ENCODE measurements around the gene SELENOS. TPM values are rescaled to one million over a fixed set of nuclear protein-coding genes. Genes with fewer than 3 reads are reported as not detected.

The SELENOS gene
- total RNA-seq, 1 experiment from 2014 or later = 145 TPM

DNA sequence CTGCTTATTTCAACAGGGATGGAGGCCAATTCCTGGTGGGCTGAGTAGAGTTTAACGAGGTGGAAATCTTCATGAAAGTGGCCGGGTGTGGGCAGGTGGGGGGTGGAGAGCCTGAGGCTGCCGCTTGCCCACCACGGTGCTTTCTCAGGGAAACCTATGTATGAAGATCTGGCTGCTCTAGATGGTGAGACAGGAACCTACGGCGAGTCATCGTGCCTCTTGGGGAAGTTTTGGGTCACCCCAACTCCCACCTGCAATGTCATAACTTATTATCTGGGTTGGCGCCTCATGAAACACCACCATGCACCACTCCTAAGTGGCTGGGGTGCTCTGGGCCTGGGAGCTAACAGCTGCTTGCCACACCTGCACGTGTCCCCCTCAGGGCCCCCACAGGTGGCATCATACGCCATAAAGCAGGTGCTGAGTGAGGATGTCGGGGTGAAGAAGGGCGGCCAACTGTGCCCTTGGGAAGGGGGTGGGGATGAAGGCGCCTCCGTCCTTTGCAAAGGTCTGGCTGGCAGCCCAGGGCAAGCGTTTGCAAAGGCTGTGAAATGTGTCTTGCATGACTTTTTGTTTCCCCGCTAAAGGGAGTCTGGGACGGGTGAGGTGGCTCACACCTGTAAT is 45.7 kb upstream of the SELENOS start:
- no peak overlapping the region for H3K4me3 Mint-ChIP-seq (ENCODE audit: unreplicated experiment)

DNA sequence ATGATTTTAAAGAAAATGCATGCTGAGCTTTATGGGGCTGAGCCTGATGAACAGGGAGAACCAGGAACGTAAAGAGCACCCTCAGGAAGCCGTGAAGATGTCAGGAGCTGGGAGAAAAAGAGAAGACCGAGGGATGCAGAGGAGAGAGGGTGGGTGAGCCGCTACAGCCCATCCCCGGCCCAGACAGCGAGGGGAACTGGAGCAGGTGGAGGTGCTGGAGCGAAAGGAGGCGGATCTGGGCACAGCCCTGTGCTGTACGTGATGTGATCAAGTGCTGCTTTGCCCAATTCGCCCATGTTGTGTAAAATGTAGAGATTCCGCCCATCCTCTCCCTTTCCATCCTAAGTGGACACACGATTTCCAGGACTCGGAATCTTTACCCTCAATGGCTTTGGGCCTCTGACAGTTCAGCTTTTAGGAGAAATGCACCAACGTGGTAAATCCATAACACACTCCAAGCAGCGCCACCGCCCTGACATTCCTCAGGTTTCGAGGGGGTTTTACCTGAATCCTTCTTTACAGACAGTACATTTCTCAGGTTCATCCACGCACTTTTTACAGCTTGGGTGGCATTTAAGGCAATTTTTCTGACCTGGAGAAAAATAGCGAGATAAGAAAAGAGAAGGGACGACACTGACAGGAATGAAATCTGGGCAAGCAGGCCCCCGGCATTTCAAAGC is 44.9 kb upstream of the SELENOS start:
- intact Hi-C loops (cut with micrococcal nuclease) = no loop called here
- TF ChIP-seq, protein P1, sequence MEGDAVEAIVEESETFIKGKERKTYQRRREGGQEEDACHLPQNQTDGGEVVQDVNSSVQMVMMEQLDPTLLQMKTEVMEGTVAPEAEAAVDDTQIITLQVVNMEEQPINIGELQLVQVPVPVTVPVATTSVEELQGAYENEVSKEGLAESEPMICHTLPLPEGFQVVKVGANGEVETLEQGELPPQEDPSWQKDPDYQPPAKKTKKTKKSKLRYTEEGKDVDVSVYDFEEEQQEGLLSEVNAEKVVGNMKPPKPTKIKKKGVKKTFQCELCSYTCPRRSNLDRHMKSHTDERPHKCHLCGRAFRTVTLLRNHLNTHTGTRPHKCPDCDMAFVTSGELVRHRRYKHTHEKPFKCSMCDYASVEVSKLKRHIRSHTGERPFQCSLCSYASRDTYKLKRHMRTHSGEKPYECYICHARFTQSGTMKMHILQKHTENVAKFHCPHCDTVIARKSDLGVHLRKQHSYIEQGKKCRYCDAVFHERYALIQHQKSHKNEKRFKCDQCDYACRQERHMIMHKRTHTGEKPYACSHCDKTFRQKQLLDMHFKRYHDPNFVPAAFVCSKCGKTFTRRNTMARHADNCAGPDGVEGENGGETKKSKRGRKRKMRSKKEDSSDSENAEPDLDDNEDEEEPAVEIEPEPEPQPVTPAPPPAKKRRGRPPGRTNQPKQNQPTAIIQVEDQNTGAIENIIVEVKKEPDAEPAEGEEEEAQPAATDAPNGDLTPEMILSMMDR (IDR thresholded peaks at IDR 0.05; ENCODE audit: unreplicated experiment) = no peak
- Mint-ChIP-seq H3K4me1 (ENCODE audit: insufficient read depth, unreplicated experiment) (peaks cover 14% of the 10 kb centered on the region), H3K4me3 (ENCODE audit: unreplicated experiment) (no peak overlapping the region), H3K27me3 (ENCODE audit: insufficient read depth, unreplicated experiment) (no peaks in the 10 kb centered on the region), H3K27ac (ENCODE audit: low read depth, unreplicated experiment) (no peak overlapping the region), H3K36me3 (ENCODE audit: insufficient read depth, unreplicated experiment) (peaks cover 11% of the 10 kb centered on the region), H3K9me3 (ENCODE audit: unreplicated experiment) (no peaks in the 10 kb centered on the region)
- ChIA-PET CTCF (interaction anchor here (1.0 to 1.4 kb wide), 2 partner anchors 9 to 26 kb away, joined by 3 to 4 read pairs; no protein-coding TSS in a partner anchor), POLR2A (no interaction called here)
- DNase-seq (ENCODE audit: unreplicated experiment) = no peak
- BruUV-seq (replicated peaks) = no TSS peak

More for the DNA sequence above, 45.7 kb upstream of the SELENOS start:
- Mint-ChIP-seq H3K9me3 (ENCODE audit: unreplicated experiment) (no peaks in the 10 kb centered on the region), H3K4me1 (ENCODE audit: insufficient read depth, unreplicated experiment) (peaks cover 12% of the 10 kb centered on the region), H3K27ac (ENCODE audit: low read depth, unreplicated experiment) (no peak overlapping the region), H3K27me3 (ENCODE audit: insufficient read depth, unreplicated experiment) (no peaks in the 10 kb centered on the region), H3K36me3 (ENCODE audit: insufficient read depth, unreplicated experiment) (peaks cover 11% of the 10 kb centered on the region)
- ChIA-PET CTCF (interaction anchor here (0.9 to 1.4 kb wide), 2 partner anchors 26 to 317 kb away, joined by 3 read pairs; no protein-coding TSS in a partner anchor), POLR2A (no interaction called here)
- intact Hi-C loops (cut with micrococcal nuclease) = no loop called here
- BruUV-seq (replicated peaks) = no TSS peak
- no peak for DNase-seq (ENCODE audit: unreplicated experiment)
- TF ChIP-seq, protein P1 (IDR thresholded peaks at IDR 0.05; ENCODE audit: unreplicated experiment) = no peak

DNA sequence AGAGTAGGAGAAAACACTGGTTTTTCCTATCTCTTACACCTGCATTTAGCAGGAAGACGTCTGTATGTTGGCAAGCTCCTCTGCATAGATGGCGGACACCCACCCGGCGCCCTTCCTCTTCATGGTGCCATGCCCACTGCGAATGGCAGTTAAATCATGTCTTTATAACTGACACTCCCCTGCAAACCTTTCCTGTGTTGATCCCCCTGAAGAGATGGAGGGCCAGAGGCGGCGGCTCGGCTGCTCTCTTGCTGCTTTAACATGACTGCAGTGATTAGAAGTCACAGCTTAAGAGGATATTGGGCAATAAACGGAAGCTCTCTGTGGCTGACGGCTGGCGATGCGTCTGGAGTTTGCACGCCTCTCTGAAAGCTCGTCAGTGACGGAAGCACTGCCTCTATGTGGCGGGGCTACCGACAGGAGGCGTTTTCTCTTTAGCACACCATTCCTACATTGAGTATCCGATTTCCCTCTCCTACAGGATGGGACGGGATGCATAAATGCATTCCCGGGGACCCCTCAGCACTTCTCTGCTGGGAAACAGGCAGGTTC is 43.3 kb upstream of the SELENOS start:
- ChIA-PET POLR2A (interaction anchor here (0.5 to 4.0 kb wide), 2 partner anchors 25 to 29 kb away, joined by 3 to 22 read pairs; partner anchors contain the start of gene SNRPA1), CTCF (interaction anchor here (1.1 to 5.1 kb wide), 2 partner anchors 16 to 321 kb away, joined by 4 to 32 read pairs; no protein-coding TSS in a partner anchor)
- no TSS peak for BruUV-seq (replicated peaks)
- peaks cover 19% of the 10 kb centered on the region for H3K36me3 Mint-ChIP-seq (ENCODE audit: insufficient read depth, unreplicated experiment)
- no peak overlapping the region for H3K27ac Mint-ChIP-seq (ENCODE audit: low read depth, unreplicated experiment)
- H3K27me3 Mint-ChIP-seq (ENCODE audit: insufficient read depth, unreplicated experiment) = no peaks in the 10 kb centered on the region
- no peak overlapping the region for H3K4me3 Mint-ChIP-seq (ENCODE audit: unreplicated experiment)
- H3K9me3 Mint-ChIP-seq (ENCODE audit: unreplicated experiment) = no peaks in the 10 kb centered on the region
- peaks cover 14% of the 10 kb centered on the region for H3K4me1 Mint-ChIP-seq (ENCODE audit: insufficient read depth, unreplicated experiment)
- TF ChIP-seq, protein P1 (IDR thresholded peaks at IDR 0.05; ENCODE audit: unreplicated experiment) = no peak
- DNase-seq (ENCODE audit: unreplicated experiment) = no peak
- intact Hi-C loops (cut with micrococcal nuclease) = no loop called here

DNA sequence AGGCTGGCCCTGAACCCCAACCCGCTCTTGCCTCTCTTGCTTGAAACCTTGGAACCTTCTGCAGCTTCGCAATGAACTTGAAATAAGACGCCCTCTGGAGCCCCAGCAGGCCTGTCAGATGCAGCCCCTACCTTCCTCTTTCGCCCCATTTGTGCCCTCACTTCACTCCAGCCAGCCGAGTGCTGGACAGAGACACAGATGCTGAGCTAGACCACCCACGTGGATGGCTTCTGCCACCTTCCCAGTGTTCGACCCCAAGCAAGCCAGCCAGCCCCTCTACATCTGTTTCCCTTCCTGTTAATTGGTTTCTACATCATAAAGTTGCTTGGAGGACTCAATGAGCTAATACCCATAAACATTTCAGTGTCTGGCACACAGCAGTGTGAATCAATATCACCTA is 41.6 kb upstream of the SELENOS start:
- H3K4me3 Mint-ChIP-seq (ENCODE audit: unreplicated experiment) = no peak overlapping the region
- BruUV-seq (replicated peaks) = no TSS peak
- no peak overlapping the region for H3K27ac Mint-ChIP-seq (ENCODE audit: low read depth, unreplicated experiment)
- peaks cover 19% of the 10 kb centered on the region for H3K36me3 Mint-ChIP-seq (ENCODE audit: insufficient read depth, unreplicated experiment)
- no peak for DNase-seq (ENCODE audit: unreplicated experiment)
- ChIA-PET POLR2A (interaction anchor here (0.7 to 4.0 kb wide), 8 partner anchors 16 to 334 kb away, joined by 3 to 22 read pairs (median 6); partner anchors contain the start of gene SNRPA1), CTCF (interaction anchor here (1.2 to 5.1 kb wide), 2 partner anchors 19 to 323 kb away, joined by 4 to 32 read pairs; no protein-coding TSS in a partner anchor)
- intact Hi-C loops (cut with micrococcal nuclease) = no loop called here
- no peaks in the 10 kb centered on the region for H3K27me3 Mint-ChIP-seq (ENCODE audit: insufficient read depth, unreplicated experiment)
- H3K4me1 Mint-ChIP-seq (ENCODE audit: insufficient read depth, unreplicated experiment) = peaks cover 14% of the 10 kb centered on the region
- TF ChIP-seq, protein P1 (IDR thresholded peaks at IDR 0.05; ENCODE audit: unreplicated experiment) = no peak
- H3K9me3 Mint-ChIP-seq (ENCODE audit: unreplicated experiment) = no peaks in the 10 kb centered on the region
